ENCODE data around the gene CBLN3.

The CBLN3 gene

GRCh38 chr14:24438223-24439097 is 9.0 kb upstream of the CBLN3 start:
- DNase-seq: no peak

DNA sequence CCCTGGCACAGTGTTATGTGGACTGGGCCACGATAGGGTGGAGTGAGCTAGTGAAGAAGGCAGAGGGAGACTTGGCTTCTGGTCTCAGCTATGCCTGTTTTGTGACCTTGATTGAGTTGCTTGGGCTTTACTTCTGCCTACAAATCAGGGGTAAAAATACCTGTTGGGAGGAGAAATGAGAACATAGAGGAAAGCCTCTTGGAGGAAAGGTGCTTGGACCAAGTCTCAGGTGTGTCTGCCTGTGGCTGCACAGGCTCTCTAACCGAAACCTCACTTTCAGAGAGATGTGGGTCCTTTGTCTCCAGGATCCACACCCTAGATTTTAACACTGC is 8.2 kb upstream of the CBLN3 start:
- no peak for DNase-seq

DNA sequence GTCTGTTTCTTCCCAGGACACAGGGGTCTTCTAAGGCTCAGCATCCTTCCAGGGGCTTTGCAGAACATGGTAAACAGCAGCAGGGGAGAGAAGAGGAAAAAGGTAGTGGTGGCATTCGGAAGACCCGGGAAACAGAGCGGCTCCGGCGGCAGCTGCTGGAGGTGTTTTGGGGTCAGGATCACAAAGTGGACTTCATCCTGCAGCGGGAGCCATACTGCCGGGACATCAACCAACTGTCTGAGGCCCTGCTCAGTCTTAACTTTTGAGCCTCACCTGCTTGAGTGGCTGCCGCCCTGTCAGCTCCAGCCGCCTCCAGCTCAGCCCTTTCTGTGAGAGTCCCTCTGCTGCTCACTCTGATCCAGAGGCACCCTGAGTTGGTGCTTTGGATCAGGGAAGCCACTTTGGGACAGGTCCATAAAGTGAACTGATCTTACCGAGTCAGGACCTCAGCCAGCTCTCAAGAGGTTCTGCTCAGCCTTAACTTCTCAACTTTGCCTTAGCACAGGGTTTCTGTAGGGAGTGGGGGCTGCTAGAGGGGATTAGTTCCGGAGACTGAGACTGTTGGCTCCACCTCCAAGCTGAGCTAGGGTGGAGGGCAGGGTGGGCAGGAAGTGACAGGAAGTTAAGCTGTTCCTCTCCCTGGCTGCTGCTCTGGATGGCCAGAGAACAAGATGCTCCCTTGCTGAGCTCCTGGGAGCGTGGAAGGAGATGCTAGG is 7.7 kb upstream of the CBLN3 start:
- DNase-seq: no peak

DNA sequence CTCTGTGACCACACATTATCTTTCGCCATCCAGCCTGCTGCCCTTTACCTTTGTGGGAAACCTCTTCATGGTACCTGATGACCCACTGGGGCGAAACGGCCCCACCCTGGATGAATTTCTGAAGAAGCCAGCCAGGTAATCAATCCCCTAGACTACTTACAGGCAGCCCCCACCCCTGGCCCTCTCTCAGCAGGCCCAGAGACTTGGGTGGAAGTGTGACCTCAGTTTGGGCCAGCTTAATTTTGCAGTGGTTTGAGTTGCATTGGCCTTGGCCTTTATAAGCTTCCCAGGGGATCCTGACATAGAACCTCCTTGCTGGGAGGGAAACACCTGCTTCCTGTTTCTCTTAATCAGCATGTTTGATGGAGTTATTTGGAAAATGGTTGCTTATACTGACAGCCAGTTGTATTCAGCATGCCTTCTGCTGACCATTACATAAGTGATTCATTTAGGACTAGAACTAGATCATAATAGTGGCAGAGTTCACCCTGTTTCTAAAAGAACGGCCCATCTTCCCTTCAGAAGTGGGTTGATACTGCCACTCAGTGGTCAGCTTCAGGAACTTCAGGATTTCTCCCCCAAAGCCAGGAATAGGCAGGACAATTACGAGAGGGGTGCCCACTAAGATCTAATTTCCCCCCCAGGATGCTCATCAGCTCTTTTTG is 7.0 kb upstream of the CBLN3 start:
- DNase-seq: peak; percentile 58

- no peak for DNase-seq
These were observed 6.5 kb upstream of the CBLN3 start for GRCh38 chr14:24435998-24436354.

- DNase-seq: no peak
These were observed 5.8 kb upstream of the CBLN3 start for GRCh38 chr14:24435192-24435810.

DNA sequence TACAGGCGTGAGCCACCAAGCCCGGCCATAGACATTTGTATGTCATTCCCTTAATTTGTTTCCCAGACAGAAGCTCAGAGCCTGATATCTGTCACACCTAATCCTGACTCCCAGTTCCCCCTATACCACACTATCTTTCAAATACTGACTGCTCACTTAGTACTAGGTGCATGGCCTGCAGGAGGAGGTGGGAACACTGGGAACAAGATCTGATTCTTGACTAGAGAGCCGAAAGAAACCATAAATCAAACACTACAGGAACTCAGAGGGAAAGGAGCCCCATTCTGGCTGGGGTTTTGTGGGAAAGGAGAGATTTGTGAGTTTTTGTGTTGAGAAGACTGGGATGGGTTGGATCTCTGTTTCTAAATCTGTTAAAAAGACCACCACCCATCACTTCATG is 5.2 kb upstream of the CBLN3 start:
- no peak for DNase-seq

GRCh38 chr14:24434036-24434435 is 4.6 kb upstream of the CBLN3 start:
- no peak for DNase-seq

DNA sequence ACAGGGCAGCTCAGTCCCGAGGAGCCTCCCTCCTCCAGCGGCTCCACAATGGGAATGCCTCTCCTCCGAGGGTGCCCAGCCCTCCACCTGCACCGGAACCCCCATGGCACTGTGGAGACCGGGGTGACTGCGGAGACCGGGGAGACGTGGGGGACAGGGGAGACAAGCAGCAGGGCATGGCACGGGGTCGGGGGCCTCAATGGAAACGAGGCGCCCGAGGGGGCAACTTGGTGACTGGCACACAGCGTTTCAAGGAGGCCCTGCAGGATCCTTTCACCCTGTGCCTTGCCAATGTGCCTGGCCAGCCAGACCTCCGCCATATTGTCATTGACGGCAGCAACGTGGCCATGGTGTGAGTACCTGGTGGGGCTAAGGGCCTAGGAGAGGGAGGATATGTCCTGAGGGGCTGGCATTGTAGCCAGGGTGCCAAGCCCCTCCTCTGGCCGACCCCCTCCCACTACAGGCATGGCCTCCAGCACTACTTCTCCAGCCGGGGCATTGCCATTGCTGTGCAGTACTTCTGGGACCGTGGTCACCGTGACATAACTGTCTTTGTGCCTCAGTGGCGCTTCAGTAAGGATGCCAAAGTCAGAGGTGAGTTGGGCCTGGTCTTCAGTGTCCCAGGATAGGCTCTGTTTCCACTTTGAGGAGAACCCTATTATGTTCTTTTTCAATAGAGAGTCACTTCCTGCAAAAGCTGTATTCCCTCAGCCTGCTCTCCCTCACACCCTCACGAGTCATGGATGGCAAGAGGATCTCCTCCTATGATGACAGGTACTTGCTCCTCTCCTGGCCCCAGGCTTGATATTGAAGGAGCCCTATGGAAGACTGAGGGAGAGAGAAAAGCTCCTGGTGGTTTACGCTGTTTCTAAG is 3.0 kb upstream of the CBLN3 start:
- no peak for DNase-seq

DNA sequence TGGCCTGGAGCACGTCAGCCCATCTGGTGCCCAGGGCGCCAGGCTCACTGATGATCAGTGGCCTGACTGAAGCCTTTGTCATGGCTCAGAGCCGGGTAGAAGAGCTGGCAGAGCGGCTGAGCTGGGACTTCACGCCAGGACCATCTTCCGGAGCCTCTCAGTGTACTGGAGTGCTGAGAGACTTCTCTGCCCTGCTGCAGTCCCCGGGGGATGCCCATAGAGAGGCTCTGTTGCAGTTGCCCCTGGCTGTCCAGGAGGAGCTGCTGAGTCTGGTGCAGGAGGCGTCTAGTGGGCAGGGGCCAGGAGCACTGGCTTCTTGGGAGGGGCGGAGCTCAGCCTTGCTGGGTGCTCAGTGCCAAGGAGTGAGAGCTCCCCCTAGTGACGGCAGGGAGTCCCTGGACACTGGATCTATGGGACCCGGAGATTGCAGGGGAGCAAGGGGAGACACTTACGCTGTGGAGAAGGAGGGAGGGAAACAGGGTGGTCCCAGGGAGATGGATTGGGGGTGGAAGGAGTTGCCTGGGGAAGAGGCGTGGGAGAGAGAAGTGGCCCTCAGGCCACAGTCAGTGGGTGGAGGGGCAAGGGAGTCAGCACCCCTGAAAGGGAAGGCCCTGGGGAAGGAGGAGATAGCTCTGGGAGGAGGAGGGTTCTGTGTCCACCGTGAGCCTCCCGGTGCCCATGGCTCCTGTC is 2.2 kb upstream of the CBLN3 start:
- DNase-seq: peak; percentile 61

GRCh38 chr14:24430682-24431568 is 1.5 kb upstream of the CBLN3 start:
- no peak for DNase-seq

GRCh38 chr14:24430143-24430681 is 744 bp upstream of the CBLN3 start:
- no peak for DNase-seq

- DNase-seq: no peak
These were observed 657 bp downstream of the CBLN3 start for GRCh38 chr14:24428628-24429394.

- no peak for DNase-seq
These were observed 1.6 kb downstream of the CBLN3 start for GRCh38 chr14:24427537-24428508.

- no peak for DNase-seq
These were observed 2.4 kb downstream of the CBLN3 start for GRCh38 chr14:24426912-24427536.

GRCh38 chr14:24426150-24426911 is 3.1 kb downstream of the CBLN3 start:
- no peak for DNase-seq

GRCh38 chr14:24425704-24426103 is 3.8 kb downstream of the CBLN3 start:
- DNase-seq: no peak
